Measurements from ENCODE around the gene ALPP.

ALPP gene

GRCh38 chr2:232396683-232397082, 18.1 kb downstream of the ALPP start:
- Histone ChIP-seq H3F3A (ENCODE audit: insufficient read depth, low read length) (no peaks in the 10 kb centered on the region), H3K79me2 (ENCODE audit: insufficient read depth, low read length) (no peaks in the 10 kb centered on the region), H3K4me1 (ENCODE audit: insufficient read depth, low read length, severe bottlenecking) (no peaks in the 10 kb centered on the region), H3K4me2 (ENCODE audit: low read length) (no peak overlapping the region), H3K9ac (ENCODE audit: low read length) (no peak overlapping the region), H3K9me2 (ENCODE audit: low read depth, low read length) (no peaks in the 10 kb centered on the region), H3K27me3 (ENCODE audit: insufficient read depth, low read length) (no peaks in the 10 kb centered on the region), H3K4me3 (ENCODE audit: low read depth, low read length, poor library complexity, severe bottlenecking) (no peak overlapping the region), H3K27ac (ENCODE audit: low read depth, low read length, poor library complexity, severe bottlenecking) (no peak overlapping the region), H3K9me3 (ENCODE audit: low read length) (no peaks in the 10 kb centered on the region), H3K36me3 (ENCODE audit: insufficient read depth, low read length) (no peaks in the 10 kb centered on the region), H4K20me1 (ENCODE audit: insufficient read depth, low read length) (no peaks in the 10 kb centered on the region), H2AFZ (ENCODE audit: low read length) (no peak overlapping the region)
- TF ChIP-seq, protein P1, sequence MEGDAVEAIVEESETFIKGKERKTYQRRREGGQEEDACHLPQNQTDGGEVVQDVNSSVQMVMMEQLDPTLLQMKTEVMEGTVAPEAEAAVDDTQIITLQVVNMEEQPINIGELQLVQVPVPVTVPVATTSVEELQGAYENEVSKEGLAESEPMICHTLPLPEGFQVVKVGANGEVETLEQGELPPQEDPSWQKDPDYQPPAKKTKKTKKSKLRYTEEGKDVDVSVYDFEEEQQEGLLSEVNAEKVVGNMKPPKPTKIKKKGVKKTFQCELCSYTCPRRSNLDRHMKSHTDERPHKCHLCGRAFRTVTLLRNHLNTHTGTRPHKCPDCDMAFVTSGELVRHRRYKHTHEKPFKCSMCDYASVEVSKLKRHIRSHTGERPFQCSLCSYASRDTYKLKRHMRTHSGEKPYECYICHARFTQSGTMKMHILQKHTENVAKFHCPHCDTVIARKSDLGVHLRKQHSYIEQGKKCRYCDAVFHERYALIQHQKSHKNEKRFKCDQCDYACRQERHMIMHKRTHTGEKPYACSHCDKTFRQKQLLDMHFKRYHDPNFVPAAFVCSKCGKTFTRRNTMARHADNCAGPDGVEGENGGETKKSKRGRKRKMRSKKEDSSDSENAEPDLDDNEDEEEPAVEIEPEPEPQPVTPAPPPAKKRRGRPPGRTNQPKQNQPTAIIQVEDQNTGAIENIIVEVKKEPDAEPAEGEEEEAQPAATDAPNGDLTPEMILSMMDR (IDR thresholded peaks at IDR 0.05; ENCODE audit: low read length) = no peak
- no peak for TF ChIP-seq EZH2 (IDR thresholded peaks at IDR 0.05; ENCODE audit: borderline replicate concordance, low read length)

GRCh38 chr2:232398293-232399034, 19.9 kb downstream of the ALPP start:
- Histone ChIP-seq H4K20me1 (ENCODE audit: insufficient read depth, low read length) (no peaks in the 10 kb centered on the region), H3K9me2 (ENCODE audit: low read depth, low read length) (no peaks in the 10 kb centered on the region), H3F3A (ENCODE audit: insufficient read depth, low read length) (no peaks in the 10 kb centered on the region), H3K4me2 (ENCODE audit: low read length) (no peak overlapping the region), H3K27ac (ENCODE audit: low read depth, low read length, poor library complexity, severe bottlenecking) (no peak overlapping the region), H3K36me3 (ENCODE audit: insufficient read depth, low read length) (no peaks in the 10 kb centered on the region), H3K9me3 (ENCODE audit: low read length) (no peaks in the 10 kb centered on the region), H2AFZ (ENCODE audit: low read length) (no peak overlapping the region), H3K27me3 (ENCODE audit: insufficient read depth, low read length) (no peaks in the 10 kb centered on the region), H3K79me2 (ENCODE audit: insufficient read depth, low read length) (no peaks in the 10 kb centered on the region), H3K4me1 (ENCODE audit: insufficient read depth, low read length, severe bottlenecking) (no peaks in the 10 kb centered on the region), H3K9ac (ENCODE audit: low read length) (no peak overlapping the region), H3K4me3 (ENCODE audit: low read depth, low read length, poor library complexity, severe bottlenecking) (no peak overlapping the region)
- TF ChIP-seq, protein P1 (IDR thresholded peaks at IDR 0.05; ENCODE audit: low read length) = no peak
- TF ChIP-seq EZH2 (IDR thresholded peaks at IDR 0.05; ENCODE audit: borderline replicate concordance, low read length) = no peak

DNA sequence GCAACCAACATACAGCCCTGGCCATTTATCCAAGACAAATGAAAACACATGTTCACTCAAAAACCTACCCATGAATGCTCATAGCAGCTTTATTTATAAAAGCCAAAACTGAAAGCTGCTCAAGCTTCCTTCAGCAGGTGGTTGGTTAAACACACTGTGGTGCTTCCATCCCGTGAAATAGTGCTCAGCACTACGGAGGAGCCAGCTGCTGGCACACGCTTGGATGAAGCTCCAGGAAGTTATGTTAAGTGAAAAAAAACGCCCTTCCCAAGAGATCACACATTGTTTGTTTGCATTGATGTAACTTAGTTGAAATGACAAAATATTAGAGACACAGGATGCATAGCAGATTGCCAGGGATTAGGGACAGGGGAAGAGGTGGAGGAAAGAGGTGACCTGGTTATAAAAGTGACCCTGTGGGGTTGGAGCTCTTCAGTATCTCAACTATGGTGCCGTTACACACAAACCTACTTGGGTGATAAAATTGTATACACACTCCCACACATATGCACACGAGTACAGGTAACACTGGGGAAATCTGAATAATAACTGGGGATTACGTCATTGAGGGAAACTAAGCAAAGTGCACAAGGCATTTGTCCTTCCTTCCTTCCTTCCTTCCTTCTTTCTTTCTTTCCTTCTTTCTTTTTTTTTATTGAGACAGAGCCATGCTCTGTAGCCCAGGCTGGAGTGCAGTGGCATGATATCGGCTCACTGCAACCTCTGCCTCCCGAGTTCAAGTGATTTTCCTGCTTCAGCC, 21.9 kb downstream of the ALPP start:
- TF ChIP-seq EZH2 (IDR thresholded peaks at IDR 0.05; ENCODE audit: borderline replicate concordance, low read length) = no peak
- TF ChIP-seq, protein P1 (IDR thresholded peaks at IDR 0.05; ENCODE audit: low read length) = no peak
- Histone ChIP-seq H3K4me2 (ENCODE audit: low read length) (no peak overlapping the region), H3K9me2 (ENCODE audit: low read depth, low read length) (no peaks in the 10 kb centered on the region), H3K36me3 (ENCODE audit: insufficient read depth, low read length) (no peaks in the 10 kb centered on the region), H3K27ac (ENCODE audit: low read depth, low read length, poor library complexity, severe bottlenecking) (no peak overlapping the region), H2AFZ (ENCODE audit: low read length) (no peak overlapping the region), H4K20me1 (ENCODE audit: insufficient read depth, low read length) (no peaks in the 10 kb centered on the region), H3F3A (ENCODE audit: insufficient read depth, low read length) (no peaks in the 10 kb centered on the region), H3K27me3 (ENCODE audit: insufficient read depth, low read length) (no peaks in the 10 kb centered on the region), H3K9ac (ENCODE audit: low read length) (no peak overlapping the region), H3K9me3 (ENCODE audit: low read length) (no peaks in the 10 kb centered on the region), H3K79me2 (ENCODE audit: insufficient read depth, low read length) (no peaks in the 10 kb centered on the region), H3K4me1 (ENCODE audit: insufficient read depth, low read length, severe bottlenecking) (no peaks in the 10 kb centered on the region), H3K4me3 (ENCODE audit: low read depth, low read length, poor library complexity, severe bottlenecking) (no peak overlapping the region)
